Measurements from ENCODE around the gene CAMTA1. TPM values are rescaled to one million over a fixed set of nuclear protein-coding genes. Genes with fewer than 3 reads are reported as not detected.

The CAMTA1 gene
- total RNA-seq, 1 donor from 2014 or later: 77.6 TPM

DNA sequence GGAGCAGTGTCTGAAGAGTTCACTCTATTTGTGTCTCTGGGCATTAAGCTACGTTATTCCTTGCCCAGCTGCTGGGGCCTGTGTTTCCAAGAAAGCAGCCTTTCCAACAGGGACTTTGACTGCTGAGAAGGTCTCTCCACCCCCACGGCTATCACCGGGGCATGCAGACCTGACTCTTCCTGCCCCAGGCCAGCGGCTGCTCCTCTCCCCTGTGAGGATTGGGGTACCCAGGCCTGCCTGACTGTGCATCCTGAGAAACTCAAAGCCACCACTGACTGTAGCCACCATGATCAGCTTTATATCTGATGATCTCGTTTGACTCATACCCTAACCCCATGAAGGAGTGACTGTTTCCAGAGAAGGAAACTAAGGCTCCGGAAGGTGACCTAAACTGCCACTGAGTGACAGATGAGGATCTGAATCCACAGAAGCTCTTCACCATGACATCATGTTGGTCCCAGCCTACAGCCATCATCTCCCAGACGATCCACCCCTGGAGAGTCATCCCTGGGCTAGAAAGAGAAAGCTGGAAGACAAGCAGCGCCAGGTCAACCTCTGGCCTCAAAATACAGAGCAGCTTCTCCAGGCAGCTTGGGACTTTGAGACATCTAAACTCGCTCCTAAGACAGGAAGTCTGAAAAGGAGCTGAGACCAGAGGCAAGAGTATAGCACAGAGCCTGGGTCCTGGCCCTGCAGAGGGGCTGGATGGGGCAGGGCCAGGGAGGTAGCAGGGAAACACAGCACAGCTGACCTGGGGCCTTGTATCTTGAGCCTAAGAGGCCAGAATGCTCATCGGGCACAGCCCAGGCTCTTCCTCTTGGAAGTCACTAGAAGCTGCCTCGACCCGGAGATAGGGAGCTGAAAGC lies 741.8 kb downstream of the CAMTA1 start:
- Histone ChIP-seq H3K9me3 (ENCODE audit: insufficient read depth, low read depth, low read length) (no peaks in the 10 kb centered on the region), H3K79me2 (ENCODE audit: insufficient read depth, low read length) (no peaks in the 10 kb centered on the region), H3K27ac (ENCODE audit: low read depth, low read length) (peak overlapping the region; percentile 31), H4K20me1 (ENCODE audit: insufficient read depth, low read length) (no peaks in the 10 kb centered on the region), H3K36me3 (ENCODE audit: insufficient read depth, low read length) (no peaks in the 10 kb centered on the region), H3K9ac (ENCODE audit: low read length) (peak overlapping the region; percentile 9), H3K27me3 (ENCODE audit: insufficient read depth, low read length) (no peaks in the 10 kb centered on the region), H3K4me2 (ENCODE audit: low read length) (peak overlapping the region; percentile 3), H3K4me1 (ENCODE audit: insufficient read depth, low read length) (peaks cover 19% of the 10 kb centered on the region), H2AFZ (ENCODE audit: low read depth, low read length) (peak overlapping the region; percentile 51), H3K4me3 (ENCODE audit: insufficient read depth, low read depth, low read length) (no peak overlapping the region)
- FAIRE-seq: peak; percentile 47
- Mint-ChIP-seq H3K27ac (ENCODE audit: unreplicated experiment) (no peak overlapping the region), H3K4me1 (ENCODE audit: low read depth, unreplicated experiment) (peaks cover 7% of the 10 kb centered on the region), H3K36me3 (ENCODE audit: low read depth, unreplicated experiment) (no peaks in the 10 kb centered on the region), H3K4me3 (ENCODE audit: unreplicated experiment) (no peak overlapping the region), H3K27me3 (ENCODE audit: low read depth, unreplicated experiment) (peaks cover 3% of the 10 kb centered on the region), H3K9me3 (ENCODE audit: unreplicated experiment) (no peaks in the 10 kb centered on the region)
- TF ChIP-seq CTCF (IDR thresholded peaks at IDR 0.05; ENCODE audit: insufficient read depth, low read depth, low read length) (no peak), EZH2 (IDR thresholded peaks at IDR 0.05; ENCODE audit: insufficient read depth, low read length) (no peak)
- DNase-seq (ENCODE audit: low read depth): peak; percentile 61

GRCh38 chr1:7527733-7528045 lies 742.4 kb downstream of the CAMTA1 start:
- peaks cover 8% of the 10 kb centered on the region for H3K27me3 Mint-ChIP-seq (ENCODE audit: low read depth, unreplicated experiment)
- DNase-seq (ENCODE audit: low read depth): no peak
- Histone ChIP-seq H3K9ac (ENCODE audit: low read length) (peak overlapping the region; percentile 9), H3K9me3 (ENCODE audit: insufficient read depth, low read depth, low read length) (no peaks in the 10 kb centered on the region), H3K27me3 (ENCODE audit: insufficient read depth, low read length) (no peaks in the 10 kb centered on the region), H3K79me2 (ENCODE audit: insufficient read depth, low read length) (no peaks in the 10 kb centered on the region), H2AFZ (ENCODE audit: low read depth, low read length) (no peak overlapping the region), H3K4me3 (ENCODE audit: insufficient read depth, low read depth, low read length) (no peak overlapping the region), H3K4me2 (ENCODE audit: low read length) (no peak overlapping the region), H3K27ac (ENCODE audit: low read depth, low read length) (peak overlapping the region; percentile 30), H3K4me1 (ENCODE audit: insufficient read depth, low read length) (peaks cover 19% of the 10 kb centered on the region), H4K20me1 (ENCODE audit: insufficient read depth, low read length) (no peaks in the 10 kb centered on the region), H3K36me3 (ENCODE audit: insufficient read depth, low read length) (no peaks in the 10 kb centered on the region)
- H3K4me3 Mint-ChIP-seq (ENCODE audit: unreplicated experiment): no peak overlapping the region
- FAIRE-seq: no peak
- H3K9me3 Mint-ChIP-seq (ENCODE audit: unreplicated experiment): no peaks in the 10 kb centered on the region
- TF ChIP-seq CTCF (IDR thresholded peaks at IDR 0.05; ENCODE audit: insufficient read depth, low read depth, low read length) (no peak), EZH2 (IDR thresholded peaks at IDR 0.05; ENCODE audit: insufficient read depth, low read length) (no peak)
- H3K27ac Mint-ChIP-seq (ENCODE audit: unreplicated experiment): no peak overlapping the region
- H3K4me1 Mint-ChIP-seq (ENCODE audit: low read depth, unreplicated experiment): peaks cover 7% of the 10 kb centered on the region
- H3K36me3 Mint-ChIP-seq (ENCODE audit: low read depth, unreplicated experiment): no peaks in the 10 kb centered on the region

Data from astrocyte (in vitro differentiated cells and primary cell).